SK-N-SH treated with all-trans-retinoic acid at 6 μM for 48 hours (cell line): ENCODE data around the gene LRBA.

ENCODE experiments used
- CSDC2 ChIP-seq: fragments of 250-450 bp; sonication (Bioruptor Pico); IDR thresholded peaks from 2 replicates; pipeline ENCODE4 v1.5.0; 2020; ENCODE audit warnings: mild to moderate bottlenecking, moderate library complexity
- ISL1 ChIP-seq: fragments of 250-450 bp; sonication (Bioruptor Pico); IDR thresholded peaks from 2 replicates; pipeline ENCODE4 v2.1.2; 2022; ENCODE audit warnings: mild to moderate bottlenecking, moderate library complexity
- PATZ1 ChIP-seq: fragments of 250-450 bp; sonication (Bioruptor Pico); IDR thresholded peaks from 2 replicates; pipeline ENCODE4 v1.8.0; 2020; ENCODE audit warnings: mild to moderate bottlenecking, moderate library complexity, borderline replicate concordance
- RARB ChIP-seq: fragments of 250-450 bp; sonication (Bioruptor Pico); IDR thresholded peaks from 2 replicates; pipeline ENCODE4 v1.8.0; 2021; ENCODE audit warnings: mild to moderate bottlenecking, moderate library complexity
- TCF4 ChIP-seq: fragments of 250-450 bp; sonication (Bioruptor Pico); IDR thresholded peaks from 2 replicates; pipeline ENCODE4 v1.8.0; 2021; ENCODE audit warnings: mild to moderate bottlenecking, moderate library complexity, borderline replicate concordance

- TF ChIP-seq CSDC2 (CRISPR knock-in tag) (no peak), ISL1 (CRISPR knock-in tag) (no peak), RARB (CRISPR knock-in tag) (no peak), PATZ1 (CRISPR knock-in tag) (no peak), TCF4 (no peak)
Observed at GRCh38 chr4:150679018-150679764, 335.9 kb downstream of the LRBA start.
